ENCODE measurements around the gene C2.
"Not testable (repeated sequence)": the region's sequence is repeated elsewhere in the genome, so short reads cannot be mapped to it uniquely, and the experiment has no call there.

C2 gene

DNA sequence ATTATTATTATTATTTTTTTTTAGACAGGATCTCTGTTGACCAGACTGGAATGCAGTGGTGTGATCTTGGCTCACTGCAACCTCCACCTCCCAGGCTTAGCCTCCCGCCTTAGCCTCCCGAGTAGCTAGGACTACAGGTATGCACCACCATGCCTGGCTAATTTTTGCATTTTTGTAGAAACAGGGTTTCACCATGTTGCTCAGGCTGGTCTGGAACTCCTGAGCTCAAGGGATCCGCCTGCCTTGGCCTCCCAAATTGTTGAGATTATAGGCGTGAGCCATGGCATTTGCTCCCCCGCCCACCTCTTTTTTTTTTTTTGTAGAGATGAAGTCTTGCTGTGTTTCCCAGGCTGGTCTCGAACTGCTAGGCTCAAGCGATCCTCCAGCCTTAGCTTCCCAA lies 18.2 kb upstream of the C2 start:
- not testable (repeated sequence) for H3K36me3 ChIP-seq (ENCODE audit: control insufficient read depth, insufficient read depth, low read length); H3K4me3 ChIP-seq (ENCODE audit: low read depth, low read length); H3K9ac ChIP-seq (ENCODE audit: low read depth, low read length); H3K9me3 ChIP-seq (ENCODE audit: control insufficient read depth, insufficient read depth, low read length); H3K27me3 ChIP-seq (ENCODE audit: control insufficient read depth, insufficient read depth, low read length)
- peaks cover 10% of the 10 kb centered on the region for H3K4me1 ChIP-seq (ENCODE audit: control insufficient read depth, insufficient read depth, low read length)

DNA sequence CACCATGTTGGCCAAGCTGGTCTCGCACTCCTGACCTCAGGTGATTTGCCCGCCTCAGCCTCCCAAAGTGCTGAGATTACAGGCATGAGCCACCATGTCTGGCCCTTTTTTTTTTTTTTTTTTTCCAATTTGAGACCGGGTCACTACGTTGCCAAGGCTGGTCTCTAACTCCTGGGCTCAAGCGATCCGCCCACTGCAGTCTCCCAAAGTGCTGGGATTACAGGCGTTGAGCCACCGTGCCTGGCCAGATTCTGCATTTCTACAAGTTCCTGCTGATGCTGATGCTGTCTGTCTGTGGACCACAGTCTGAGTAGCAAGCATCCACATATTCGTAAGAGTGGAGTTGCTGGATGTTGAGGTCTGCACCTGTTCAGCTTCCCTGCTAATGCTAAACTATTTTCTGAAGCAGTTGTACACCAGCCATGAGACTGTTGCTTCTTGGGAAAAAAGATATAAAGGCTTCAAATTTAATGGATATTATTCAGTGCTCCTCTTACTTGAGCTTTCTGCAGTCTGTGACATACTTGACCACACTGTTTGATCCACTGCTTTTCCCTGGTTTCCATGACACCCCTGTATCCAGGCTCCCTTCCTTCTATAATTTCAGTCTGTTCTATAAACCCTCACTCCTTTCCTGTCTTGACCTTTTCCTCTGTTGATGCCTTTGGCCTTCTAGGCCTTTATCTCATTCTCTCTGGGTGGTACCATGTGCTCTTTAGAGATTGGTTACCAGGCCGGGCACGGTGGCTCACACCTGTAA lies 15.5 kb upstream of the C2 start:
- Histone ChIP-seq H3K36me3 (ENCODE audit: control insufficient read depth, insufficient read depth, low read length) (no peaks in the 10 kb centered on the region), H3K4me1 (ENCODE audit: control insufficient read depth, insufficient read depth, low read length) (no peaks in the 10 kb centered on the region), H3K9me3 (ENCODE audit: control insufficient read depth, insufficient read depth, low read length) (no peaks in the 10 kb centered on the region), H3K27me3 (ENCODE audit: control insufficient read depth, insufficient read depth, low read length) (no peaks in the 10 kb centered on the region), H3K4me3 (ENCODE audit: low read depth, low read length) (no peak overlapping the region), H3K9ac (ENCODE audit: low read depth, low read length) (no peak overlapping the region)

DNA sequence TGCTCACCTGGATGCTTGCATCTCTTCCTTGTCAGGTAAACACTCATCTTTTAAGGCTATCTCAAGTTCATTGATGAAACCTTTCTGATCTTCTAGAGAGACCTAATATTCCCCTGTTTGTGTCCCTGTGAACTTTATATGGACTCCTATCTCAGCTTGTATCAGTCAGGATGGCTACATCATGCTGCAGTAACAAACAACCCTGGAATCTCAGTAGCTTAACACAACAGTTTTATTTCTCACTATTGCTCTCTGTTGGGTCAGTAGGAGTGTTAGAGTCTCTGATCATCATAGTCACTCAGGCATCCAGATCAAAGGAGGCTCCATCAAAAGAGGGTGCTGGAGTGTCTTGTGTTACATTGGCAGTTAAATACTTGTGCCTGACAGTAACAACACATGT lies 12.2 kb upstream of the C2 start:
- Histone ChIP-seq H3K9ac (ENCODE audit: low read depth, low read length) (no peak overlapping the region), H3K36me3 (ENCODE audit: control insufficient read depth, insufficient read depth, low read length) (no peaks in the 10 kb centered on the region), H3K4me1 (ENCODE audit: control insufficient read depth, insufficient read depth, low read length) (no peaks in the 10 kb centered on the region), H3K9me3 (ENCODE audit: control insufficient read depth, insufficient read depth, low read length) (no peaks in the 10 kb centered on the region), H3K4me3 (ENCODE audit: low read depth, low read length) (no peak overlapping the region), H3K27me3 (ENCODE audit: control insufficient read depth, insufficient read depth, low read length) (no peaks in the 10 kb centered on the region)

DNA sequence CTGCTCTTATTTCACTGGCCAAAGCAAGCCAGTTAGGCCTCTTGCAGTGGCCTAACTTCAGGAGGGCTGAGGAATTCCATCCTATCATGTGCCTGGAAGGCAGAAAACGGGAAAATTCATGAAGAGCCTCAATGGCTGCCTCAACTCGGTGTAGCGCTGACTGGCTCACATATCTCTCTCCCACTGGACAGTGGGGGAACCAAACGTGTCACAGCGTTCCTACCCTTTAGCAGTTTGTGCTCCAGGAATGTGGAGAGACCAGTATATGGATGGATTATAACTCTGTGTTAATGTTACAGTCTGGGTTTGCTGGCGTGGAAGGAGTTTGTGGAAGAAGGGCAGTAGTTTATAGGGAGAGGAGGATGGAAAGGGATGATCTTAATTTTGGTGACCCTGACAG lies 11.8 kb upstream of the C2 start:
- Histone ChIP-seq H3K9me3 (ENCODE audit: control insufficient read depth, insufficient read depth, low read length) (no peaks in the 10 kb centered on the region), H3K4me1 (ENCODE audit: control insufficient read depth, insufficient read depth, low read length) (no peaks in the 10 kb centered on the region), H3K9ac (ENCODE audit: low read depth, low read length) (no peak overlapping the region), H3K4me3 (ENCODE audit: low read depth, low read length) (no peak overlapping the region), H3K36me3 (ENCODE audit: control insufficient read depth, insufficient read depth, low read length) (no peaks in the 10 kb centered on the region), H3K27me3 (ENCODE audit: control insufficient read depth, insufficient read depth, low read length) (no peaks in the 10 kb centered on the region)

DNA sequence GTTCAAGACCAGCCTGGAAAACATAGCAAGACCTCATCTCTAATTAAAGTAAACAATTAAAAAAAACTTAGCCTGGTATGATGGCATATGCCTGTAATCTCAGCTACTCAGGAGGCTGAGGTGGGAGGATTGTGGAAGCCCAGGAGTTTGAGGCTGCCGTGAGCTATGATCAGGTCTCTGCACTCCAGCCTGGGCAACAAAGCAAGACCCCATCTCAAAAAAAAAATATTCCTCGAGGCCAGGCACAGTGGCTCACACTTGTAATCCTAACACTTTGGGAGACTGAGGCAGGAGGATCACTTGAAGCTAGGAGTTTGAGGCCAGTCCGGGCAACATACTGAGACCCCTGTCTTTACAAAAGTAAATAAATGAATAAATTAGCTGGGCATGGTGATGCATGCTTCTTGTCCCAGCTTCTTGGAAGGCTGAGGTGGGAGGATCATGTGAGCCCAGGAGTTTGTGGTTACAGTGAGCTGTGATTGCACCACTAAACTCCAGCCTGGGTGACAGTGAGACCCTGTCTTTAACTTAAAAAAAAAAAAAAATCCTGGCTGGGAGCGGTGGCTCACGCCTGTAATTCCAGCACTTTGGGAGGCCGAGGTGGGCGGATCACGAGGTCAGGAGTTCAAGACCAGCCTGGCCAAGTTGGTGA lies 9.3 kb upstream of the C2 start:
- Histone ChIP-seq H3K4me1 (ENCODE audit: control insufficient read depth, insufficient read depth, low read length) (no peaks in the 10 kb centered on the region), H3K27me3 (ENCODE audit: control insufficient read depth, insufficient read depth, low read length) (no peaks in the 10 kb centered on the region), H3K9me3 (ENCODE audit: control insufficient read depth, insufficient read depth, low read length) (no peaks in the 10 kb centered on the region), H3K4me3 (ENCODE audit: low read depth, low read length) (no peak overlapping the region), H3K9ac (ENCODE audit: low read depth, low read length) (no peak overlapping the region), H3K36me3 (ENCODE audit: control insufficient read depth, insufficient read depth, low read length) (no peaks in the 10 kb centered on the region)

DNA sequence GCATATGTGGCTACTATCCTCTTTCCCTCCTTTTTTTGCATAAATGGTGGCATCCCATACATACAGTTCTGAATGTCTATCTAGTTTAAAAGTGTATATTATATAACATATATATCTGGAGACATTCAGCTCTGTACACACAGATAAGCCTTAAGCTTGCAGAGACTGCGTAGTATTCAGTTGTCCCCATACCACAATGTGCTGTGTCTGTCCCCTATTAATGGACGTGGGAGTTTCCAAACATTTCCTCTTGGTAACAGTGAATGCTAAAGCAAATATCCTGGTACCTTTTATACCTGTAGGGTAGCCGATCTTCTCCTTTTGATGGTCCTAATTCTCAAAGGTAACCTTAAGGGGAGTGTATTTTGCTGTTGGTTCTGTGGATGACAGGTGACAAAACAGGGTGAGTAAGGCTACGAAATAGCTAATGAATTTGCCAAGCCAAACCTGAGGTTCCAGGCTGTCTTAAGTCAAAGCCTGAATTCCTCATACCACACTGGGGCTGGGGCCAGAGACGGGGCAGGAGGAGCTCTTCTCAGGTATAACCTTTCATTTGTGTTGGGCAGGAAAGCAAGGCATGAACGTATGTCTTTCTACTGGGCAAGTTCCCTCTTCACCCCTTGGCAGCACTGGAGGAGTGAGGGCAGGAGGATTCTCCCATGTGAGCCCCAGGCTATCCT lies 7.8 kb upstream of the C2 start:
- H3K4me1 ChIP-seq (ENCODE audit: control insufficient read depth, insufficient read depth, low read length), result no peaks in the 10 kb centered on the region
- no peak overlapping the region for H3K9ac ChIP-seq (ENCODE audit: low read depth, low read length)
- no peaks in the 10 kb centered on the region for H3K27me3 ChIP-seq (ENCODE audit: control insufficient read depth, insufficient read depth, low read length)
- H3K4me3 ChIP-seq (ENCODE audit: low read depth, low read length), result no peak overlapping the region
- H3K9me3 ChIP-seq (ENCODE audit: control insufficient read depth, insufficient read depth, low read length), result no peaks in the 10 kb centered on the region
- H3K36me3 ChIP-seq (ENCODE audit: control insufficient read depth, insufficient read depth, low read length), result no peaks in the 10 kb centered on the region

DNA sequence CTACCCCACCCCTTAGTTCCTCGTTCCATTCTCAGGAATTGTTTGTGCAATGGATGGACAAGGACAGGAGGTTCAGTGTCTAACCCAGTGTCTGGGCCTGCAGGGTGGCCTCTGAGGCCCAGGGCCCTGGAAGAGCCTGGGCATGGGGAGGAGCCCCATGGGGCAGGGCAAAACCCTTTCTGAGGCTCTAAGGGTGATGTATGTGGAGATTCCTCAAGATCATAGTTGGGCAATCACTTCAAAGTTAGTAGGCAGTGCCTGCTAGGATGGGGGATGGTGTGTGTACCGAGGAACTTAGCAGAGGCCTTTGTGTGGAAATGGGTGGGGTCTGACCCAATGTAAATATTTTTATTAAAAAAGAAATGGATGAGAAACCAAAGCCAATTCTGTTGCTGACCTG lies 6.7 kb upstream of the C2 start:
- H3K36me3 ChIP-seq (ENCODE audit: control insufficient read depth, insufficient read depth, low read length), result no peaks in the 10 kb centered on the region
- no peaks in the 10 kb centered on the region for H3K9me3 ChIP-seq (ENCODE audit: control insufficient read depth, insufficient read depth, low read length)
- H3K9ac ChIP-seq (ENCODE audit: low read depth, low read length), result no peak overlapping the region
- no peak overlapping the region for H3K4me3 ChIP-seq (ENCODE audit: low read depth, low read length)
- H3K4me1 ChIP-seq (ENCODE audit: control insufficient read depth, insufficient read depth, low read length), result no peaks in the 10 kb centered on the region
- no peaks in the 10 kb centered on the region for H3K27me3 ChIP-seq (ENCODE audit: control insufficient read depth, insufficient read depth, low read length)

DNA sequence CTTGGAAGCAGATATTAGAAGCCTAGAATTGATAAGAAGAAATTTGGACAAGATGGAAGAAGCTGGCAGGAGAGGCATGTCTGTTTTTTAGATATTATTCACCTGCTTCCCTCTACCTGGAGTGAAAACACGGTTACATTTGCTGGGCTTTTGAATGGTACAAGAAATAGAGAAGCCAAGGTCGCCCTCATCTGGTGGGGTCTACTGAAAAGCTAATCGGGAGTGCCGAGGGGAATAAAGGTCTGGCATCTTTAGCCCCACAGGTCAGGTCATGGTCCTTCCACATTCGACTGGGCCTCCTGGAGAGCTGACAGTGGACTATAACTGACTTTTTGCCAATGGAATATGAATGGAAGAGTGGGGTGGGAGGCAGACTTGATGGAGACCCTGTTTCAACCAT lies 4.6 kb upstream of the C2 start:
- H3K36me3 ChIP-seq (ENCODE audit: control insufficient read depth, insufficient read depth, low read length), result no peaks in the 10 kb centered on the region
- no peaks in the 10 kb centered on the region for H3K9me3 ChIP-seq (ENCODE audit: control insufficient read depth, insufficient read depth, low read length)
- H3K4me1 ChIP-seq (ENCODE audit: control insufficient read depth, insufficient read depth, low read length), result no peaks in the 10 kb centered on the region
- no peak overlapping the region for H3K9ac ChIP-seq (ENCODE audit: low read depth, low read length)
- H3K27me3 ChIP-seq (ENCODE audit: control insufficient read depth, insufficient read depth, low read length), result no peaks in the 10 kb centered on the region
- no peak overlapping the region for H3K4me3 ChIP-seq (ENCODE audit: low read depth, low read length)

DNA sequence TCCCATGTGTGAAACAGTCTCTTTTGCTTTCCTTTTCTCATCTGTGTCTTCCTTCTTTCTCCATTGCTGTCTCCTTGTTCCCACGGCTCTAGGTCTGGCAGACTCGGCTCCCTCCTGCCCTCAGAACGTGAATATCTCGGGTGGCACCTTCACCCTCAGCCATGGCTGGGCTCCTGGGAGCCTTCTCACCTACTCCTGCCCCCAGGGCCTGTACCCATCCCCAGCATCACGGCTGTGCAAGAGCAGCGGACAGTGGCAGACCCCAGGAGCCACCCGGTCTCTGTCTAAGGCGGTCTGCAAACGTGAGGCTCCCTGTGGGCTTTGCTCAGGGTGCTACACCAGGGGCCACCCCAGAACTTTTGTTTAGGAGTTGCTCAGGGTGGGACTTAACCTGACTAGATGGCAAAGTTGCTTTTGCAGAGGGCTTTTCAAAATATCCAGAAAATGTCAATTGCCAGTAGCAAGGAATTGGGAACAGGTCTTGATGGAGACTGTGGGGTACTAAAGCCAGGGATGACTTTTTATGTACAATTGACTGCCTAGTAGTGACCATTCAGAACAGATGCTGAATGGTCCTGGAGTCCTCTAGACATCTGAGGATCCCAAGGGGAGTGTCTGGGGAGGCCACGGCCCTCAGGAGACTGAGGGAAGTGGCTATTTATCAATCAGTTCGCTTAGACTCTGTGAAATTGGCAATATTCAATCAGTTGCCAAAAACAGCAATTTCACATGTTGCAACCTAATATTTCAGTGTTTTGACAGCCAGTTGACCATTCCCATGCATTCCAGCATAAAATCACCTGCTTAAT lies 550 bp downstream of the C2 start:
- H3K4me1 ChIP-seq (ENCODE audit: control insufficient read depth, insufficient read depth, low read length), result no peaks in the 10 kb centered on the region
- H3K9me3 ChIP-seq (ENCODE audit: control insufficient read depth, insufficient read depth, low read length), result no peaks in the 10 kb centered on the region
- no peaks in the 10 kb centered on the region for H3K36me3 ChIP-seq (ENCODE audit: control insufficient read depth, insufficient read depth, low read length)
- H3K27me3 ChIP-seq (ENCODE audit: control insufficient read depth, insufficient read depth, low read length), result no peaks in the 10 kb centered on the region
- no peak overlapping the region for H3K4me3 ChIP-seq (ENCODE audit: low read depth, low read length)
- H3K9ac ChIP-seq (ENCODE audit: low read depth, low read length), result peak overlapping the region; percentile 24

DNA sequence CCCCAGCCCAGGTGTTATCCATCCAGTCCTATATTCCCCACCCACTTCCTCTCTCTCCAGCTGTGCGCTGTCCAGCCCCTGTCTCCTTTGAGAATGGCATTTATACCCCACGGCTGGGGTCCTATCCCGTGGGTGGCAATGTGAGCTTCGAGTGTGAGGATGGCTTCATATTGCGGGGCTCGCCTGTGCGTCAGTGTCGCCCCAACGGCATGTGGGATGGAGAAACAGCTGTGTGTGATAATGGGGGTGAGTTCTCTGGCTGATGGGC lies 1.1 kb downstream of the C2 start:
- Histone ChIP-seq H3K9me3 (ENCODE audit: control insufficient read depth, insufficient read depth, low read length) (no peaks in the 10 kb centered on the region), H3K4me1 (ENCODE audit: control insufficient read depth, insufficient read depth, low read length) (no peaks in the 10 kb centered on the region), H3K9ac (ENCODE audit: low read depth, low read length) (no peak overlapping the region), H3K27me3 (ENCODE audit: control insufficient read depth, insufficient read depth, low read length) (no peaks in the 10 kb centered on the region), H3K36me3 (ENCODE audit: control insufficient read depth, insufficient read depth, low read length) (no peaks in the 10 kb centered on the region), H3K4me3 (ENCODE audit: low read depth, low read length) (no peak overlapping the region)

DNA sequence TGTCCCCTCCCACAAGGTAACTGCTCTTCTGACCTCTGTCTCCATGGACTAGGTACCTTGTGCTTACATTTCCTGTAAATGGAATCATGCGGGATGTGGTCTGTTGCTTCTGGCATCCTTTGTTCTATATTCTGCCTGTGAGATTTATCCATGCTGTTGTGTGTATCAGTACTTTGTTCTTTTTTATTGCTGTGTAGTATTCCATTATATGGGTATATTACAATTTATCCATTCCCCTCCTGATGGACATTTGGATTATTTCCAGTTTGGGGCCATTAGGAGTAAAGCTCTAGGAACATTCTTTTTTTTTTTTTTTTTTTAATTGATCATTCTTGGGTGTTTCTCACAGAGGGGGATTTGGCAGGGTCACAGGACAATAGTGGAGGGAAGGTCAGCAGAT lies 3.4 kb downstream of the C2 start:
- Histone ChIP-seq H3K36me3 (ENCODE audit: control insufficient read depth, insufficient read depth, low read length) (no peaks in the 10 kb centered on the region), H3K9me3 (ENCODE audit: control insufficient read depth, insufficient read depth, low read length) (no peaks in the 10 kb centered on the region), H3K27me3 (ENCODE audit: control insufficient read depth, insufficient read depth, low read length) (no peaks in the 10 kb centered on the region), H3K4me1 (ENCODE audit: control insufficient read depth, insufficient read depth, low read length) (no peaks in the 10 kb centered on the region), H3K4me3 (ENCODE audit: low read depth, low read length) (no peak overlapping the region), H3K9ac (ENCODE audit: low read depth, low read length) (no peak overlapping the region)

Measured in iPS-15b (cell line).